Fibroblast of peridontal ligament (primary cell): Measurements from ENCODE around the gene MYB.

Experiments used
- DNase-seq: peaks from one replicate; pipeline ENCODE4 v3.0.0-alpha.2; 2010; ENCODE audit errors: extremely low read depth

The MYB gene

DNA sequence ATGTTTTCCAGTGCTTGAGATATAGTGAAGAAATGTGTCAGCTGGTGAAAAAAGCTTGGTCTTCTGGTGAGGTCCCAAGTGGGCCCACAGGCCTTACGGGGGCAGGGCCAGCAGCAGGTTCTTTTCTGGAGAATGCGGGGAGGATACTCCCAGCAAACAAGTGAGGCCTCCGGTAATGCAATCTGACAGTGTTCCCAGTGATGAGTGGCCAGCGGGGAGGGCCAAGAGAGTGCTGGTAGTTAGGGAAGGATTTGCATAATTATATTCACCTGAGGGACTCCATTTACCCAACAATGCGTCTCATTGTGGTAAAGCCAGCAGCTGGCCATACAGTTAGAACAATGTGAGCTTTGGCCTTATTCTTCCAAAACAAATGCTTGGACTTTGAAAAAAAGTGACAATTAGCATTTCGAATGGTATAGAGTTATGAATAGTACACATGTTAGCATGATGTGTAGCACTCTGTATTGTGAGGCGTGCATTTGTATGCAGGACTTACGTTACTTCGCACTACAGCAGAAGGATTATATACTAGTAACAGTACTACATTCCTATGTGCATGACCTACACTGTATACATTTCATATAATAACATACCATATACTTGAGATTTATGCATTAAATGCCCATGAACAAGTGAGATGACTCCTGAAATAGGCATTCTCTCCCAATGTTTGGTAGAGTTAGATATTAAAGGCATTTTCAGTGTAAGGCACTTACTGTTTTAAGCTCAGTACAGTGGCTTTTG, 69.8 kb downstream of the MYB start:
- no peak for DNase-seq

DNA sequence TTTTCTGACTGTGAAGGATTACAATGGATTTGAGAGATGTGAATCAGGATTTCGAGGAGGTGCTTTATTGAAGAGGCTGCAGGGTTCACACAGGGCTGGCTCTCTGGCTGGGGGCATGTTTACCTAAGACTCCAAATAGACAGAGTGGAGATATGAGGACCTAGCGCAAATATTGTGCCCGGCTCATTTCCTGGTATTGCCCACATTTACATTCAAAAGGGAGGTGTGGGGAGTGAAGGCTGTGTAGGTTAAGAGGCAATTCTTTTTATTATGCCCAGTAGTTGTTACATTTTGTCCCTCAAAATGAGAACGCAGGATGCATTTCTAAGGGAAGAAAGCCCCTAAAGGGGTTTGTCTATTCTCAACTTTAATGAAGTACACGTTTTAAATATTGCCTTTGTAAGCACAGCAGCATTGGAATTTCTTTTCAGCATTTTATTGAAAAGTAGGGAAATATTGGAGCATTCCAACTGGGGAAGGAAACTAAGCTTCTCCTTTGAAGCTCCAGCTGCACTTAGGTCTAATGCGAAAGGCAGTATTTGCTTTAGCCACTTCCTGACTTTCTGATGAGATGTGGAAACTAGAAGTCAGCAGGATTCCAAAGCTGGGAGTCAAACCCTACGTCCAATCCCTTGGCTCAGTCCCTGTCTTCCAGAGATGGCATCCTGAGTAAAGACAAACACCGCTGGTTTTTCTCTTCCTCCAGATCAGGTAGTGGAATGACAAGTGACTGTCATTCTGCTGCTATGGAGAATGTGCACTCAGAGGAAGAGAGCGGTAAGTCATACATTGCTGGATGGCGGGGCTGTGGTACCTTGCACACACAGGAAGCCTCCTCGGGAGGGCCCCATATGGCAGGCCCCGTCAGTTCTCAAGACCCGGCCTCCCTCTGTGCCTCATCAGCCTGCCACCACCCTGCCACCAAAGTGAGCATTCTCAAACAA, 70.7 kb downstream of the MYB start:
- peak; percentile 14 for DNase-seq

DNA sequence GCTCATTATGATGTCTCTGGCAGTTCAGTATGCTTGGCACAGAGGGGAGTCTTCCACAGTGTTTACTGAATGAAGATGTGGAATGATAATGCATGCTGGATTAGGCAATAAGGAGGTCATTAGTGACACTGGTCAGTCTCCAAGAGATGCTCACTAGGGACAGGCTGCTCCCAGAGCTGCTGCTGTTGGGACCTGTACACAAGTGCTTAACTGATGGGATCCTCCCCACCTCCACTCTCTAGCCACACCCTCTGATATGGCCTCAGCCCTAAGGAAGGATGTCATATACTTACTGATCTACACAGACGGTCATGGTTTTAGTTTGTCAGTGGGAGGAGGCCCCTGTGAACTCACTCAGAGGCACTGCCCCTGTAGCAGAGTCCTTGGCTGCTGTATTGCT, 73.4 kb downstream of the MYB start:
- DNase-seq: no peak

DNA sequence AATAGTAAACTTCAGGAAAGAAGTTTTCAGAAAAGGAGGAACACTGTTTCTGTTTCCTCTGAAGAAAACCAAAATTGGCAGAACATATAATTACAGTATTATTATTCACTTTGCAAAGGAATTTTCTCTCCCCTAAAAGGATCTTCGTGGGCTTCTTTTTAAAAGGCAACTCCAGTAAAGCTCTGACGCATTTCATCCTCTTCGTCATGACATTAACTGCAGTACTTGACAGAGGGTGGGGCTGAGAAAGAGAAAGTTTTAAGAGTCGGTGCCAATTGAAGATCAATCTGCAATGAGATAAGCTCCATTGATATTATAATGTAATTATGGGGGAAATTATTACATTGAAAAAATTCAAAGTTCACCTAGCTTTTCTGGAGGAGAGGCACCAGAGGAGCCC, 75.8 kb downstream of the MYB start:
- DNase-seq: peak; percentile 40

DNA sequence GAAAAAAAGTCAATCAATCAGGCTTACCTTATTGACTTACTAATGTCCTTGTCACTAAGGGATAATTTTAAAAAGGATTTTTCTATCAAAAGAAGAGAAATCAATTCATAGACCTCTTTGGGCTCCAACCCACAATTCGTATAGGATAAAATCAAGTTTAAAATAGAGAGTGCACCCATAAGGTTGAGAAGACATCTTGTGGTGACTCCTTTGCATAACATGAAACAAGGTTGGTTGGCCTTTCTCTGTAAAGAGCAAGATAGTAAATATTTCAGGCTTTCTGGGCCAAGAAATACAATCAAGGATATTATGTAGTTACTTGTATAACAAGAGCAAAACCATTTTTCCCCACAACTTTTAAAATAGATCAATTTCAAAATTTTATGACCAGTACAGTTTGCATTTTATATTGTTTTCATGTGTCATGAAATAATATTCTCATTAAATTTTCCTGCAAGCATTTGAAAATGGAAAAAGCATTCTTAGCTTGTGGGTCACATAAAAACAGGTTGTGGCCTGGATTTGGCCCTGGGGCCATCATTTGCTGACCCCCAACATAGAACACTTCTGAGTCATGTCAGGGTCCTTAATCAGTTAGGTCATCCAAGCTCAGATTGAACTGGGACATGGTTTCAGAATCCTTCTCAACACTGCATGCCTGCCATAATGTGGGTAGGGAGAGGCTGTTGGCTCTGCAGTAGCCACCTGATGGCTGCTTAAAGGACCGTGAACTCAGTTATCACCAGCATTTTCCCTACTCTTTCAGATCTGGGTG, 76.7 kb downstream of the MYB start:
- peak; percentile 14 for DNase-seq

DNA sequence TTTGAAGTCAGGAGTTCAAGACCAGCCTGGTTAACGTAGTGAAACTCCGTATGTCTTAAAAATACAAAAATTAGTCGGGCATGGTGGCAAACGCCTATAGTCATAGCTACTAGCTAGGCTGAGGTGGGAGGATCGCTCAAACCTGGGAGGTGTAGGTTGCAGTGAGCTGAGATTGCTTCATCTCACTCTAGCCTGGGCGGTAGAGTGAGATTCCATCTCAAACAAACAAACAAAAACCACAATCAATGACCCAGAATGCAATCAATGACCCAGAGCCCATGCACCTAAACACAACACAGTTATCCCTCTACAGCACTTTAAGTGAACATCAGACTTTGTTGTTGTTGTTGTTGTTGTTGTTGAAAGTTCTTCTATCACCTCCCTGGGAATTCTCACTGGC, 77.9 kb downstream of the MYB start:
- no peak for DNase-seq

- DNase-seq: no peak
Measured at GRCh38 chr6:135260612-135261011, 79.5 kb downstream of the MYB start.

GRCh38 chr6:135261872-135262725, 81.0 kb downstream of the MYB start:
- no peak for DNase-seq

GRCh38 chr6:135265278-135265677, 84.2 kb downstream of the MYB start:
- no peak for DNase-seq

- no peak for DNase-seq
Measured at GRCh38 chr6:135266675-135267074, 85.6 kb downstream of the MYB start.

- no peak for DNase-seq
Measured at GRCh38 chr6:135267085-135267484, 86.0 kb downstream of the MYB start.

DNA sequence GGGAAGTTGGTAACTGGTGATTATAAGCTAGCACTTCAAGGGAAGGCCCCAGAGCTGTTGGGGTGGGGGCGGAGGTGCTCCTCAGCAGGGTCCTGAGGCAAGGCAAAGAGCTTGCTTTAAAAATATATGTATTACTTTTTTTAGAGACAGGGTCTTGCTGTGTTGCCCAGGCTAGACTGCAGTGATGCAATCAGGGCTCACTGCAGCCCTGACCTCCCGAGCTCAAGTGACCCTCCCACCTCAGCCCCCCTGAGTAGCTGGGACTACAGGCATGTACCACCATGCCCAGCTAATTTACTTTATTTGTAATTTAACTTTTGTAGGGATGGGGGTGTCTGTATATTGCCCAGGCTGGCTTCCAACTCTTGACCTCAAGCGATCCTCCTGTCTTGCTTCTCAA, 87.2 kb downstream of the MYB start:
- no peak for DNase-seq

GRCh38 chr6:135268740-135269139, 87.6 kb downstream of the MYB start:
- DNase-seq: no peak
